ENCODE data around the gene WNT4. TPM values are rescaled to one million over a fixed set of nuclear protein-coding genes. Genes with fewer than 3 reads are reported as not detected.

The WNT4 gene
- total RNA-seq, 1 experiment from 2014 or later, result 1.5 TPM

- no peaks in the 10 kb centered on the region for H3K9me3 ChIP-seq (ENCODE audit: control insufficient read depth in 1 of 2, insufficient read depth in 1 of 2, low read depth in 1 of 2, low read length in 2 of 2)
- no peak overlapping the region for H2AFZ ChIP-seq (ENCODE audit: low read depth, low read length, poor library complexity, severe bottlenecking)
- intact Hi-C loops (cut with micrococcal nuclease), result loop anchor here (5.0 kb wide), 1 partner anchor 509 kb away; the partner anchor contains the start of gene C1QC
- ATAC-seq (no peak), DNase-seq (ENCODE audit: low read depth, low spot score) (no peak)
- H3K9ac ChIP-seq (ENCODE audit: low read length), result no peak overlapping the region
- no peaks in the 10 kb centered on the region for H3K9me2 ChIP-seq (ENCODE audit: insufficient read depth)
- H3K79me2 ChIP-seq (ENCODE audit: insufficient read depth, low read length), result no peaks in the 10 kb centered on the region
- peaks cover 5 to 13% of the 10 kb centered on the region in 2 experiments for H3K4me1 ChIP-seq (ENCODE audit: control insufficient read depth in 1 of 2, insufficient read depth in 2 of 2, low read length in 2 of 2)
- TF ChIP-seq CEBPB (IDR thresholded peaks at IDR 0.05; ENCODE audit: low read depth), result no peak
- no peak overlapping the region for H3K4me2 ChIP-seq (ENCODE audit: low read length)
- ChIA-PET RAD21 (ENCODE audit: low non-redundant PET in 1 of 2, low total read pairs in 2 of 2, uncharacterized antibody in 2 of 2, unreplicated experiment in 2 of 2) (interaction anchor here in 1 of 2 experiments (1.3 kb wide), 1 partner anchor 283 kb away, joined by 3 read pairs; no protein-coding TSS in a partner anchor), CTCF (no interaction called here), POLR2A (no interaction called here)
- H3K27me3 ChIP-seq (ENCODE audit: insufficient read depth, low read length), result no peaks in the 10 kb centered on the region
- no peak overlapping the region for H3K4me3 ChIP-seq (replicated peaks in 1 of 2; ENCODE audit: low read depth in 1 of 2, low read length in 2 of 2)
- H3K27ac ChIP-seq (ENCODE audit: low read depth, low read length), result no peak overlapping the region
- no peaks in the 10 kb centered on the region for H4K20me1 ChIP-seq (ENCODE audit: insufficient read depth)
- no TSS peak for BruUV-seq (replicated peaks)
- H3K36me3 ChIP-seq (ENCODE audit: control insufficient read depth in 1 of 2, insufficient read depth in 2 of 2, low read length in 2 of 2), result no peaks in the 10 kb centered on the region
These were observed 9.5 kb downstream of the WNT4 start for GRCh38 chr1:22133247-22133930.

DNA sequence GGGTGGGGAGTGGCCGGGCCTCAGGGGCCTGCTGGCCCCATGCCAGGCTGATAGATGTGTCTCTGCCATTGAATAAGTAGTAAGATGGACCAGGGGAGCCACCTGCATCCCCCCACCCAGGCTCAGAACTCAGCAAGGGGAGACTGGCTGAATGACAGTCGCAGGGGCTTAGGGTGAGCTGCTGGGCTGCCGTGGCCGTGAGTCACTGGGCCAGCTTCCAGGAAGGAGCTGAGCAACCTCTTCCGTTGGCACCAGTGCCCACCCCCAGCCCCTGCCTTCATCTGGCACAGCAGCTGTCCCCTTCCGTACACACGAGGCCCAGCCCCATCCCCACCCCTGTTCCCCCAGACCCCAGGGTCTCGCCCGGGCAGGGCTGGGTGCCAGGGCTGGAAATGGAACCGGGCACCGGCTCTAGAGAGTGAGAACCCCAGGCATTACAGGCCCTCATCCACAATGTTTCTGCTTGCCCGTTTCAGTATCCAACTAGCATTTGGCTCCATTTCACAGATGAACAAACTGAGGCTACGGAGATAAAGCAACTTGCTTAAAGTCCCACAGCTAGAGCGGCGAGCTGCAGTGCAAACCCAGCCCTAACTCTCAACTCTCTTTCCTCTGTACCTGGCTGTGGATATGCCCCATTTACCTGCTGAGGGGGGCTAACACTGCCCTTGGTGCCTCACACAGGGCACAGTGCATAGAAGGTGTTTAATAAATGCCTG, 10.2 kb downstream of the WNT4 start:
- TF ChIP-seq RAD21 (IDR thresholded peaks at IDR 0.05; ENCODE audit: low read depth) (no peak), CBX3 (IDR thresholded peaks at IDR 0.05; ENCODE audit: low read depth) (no peak)
- DNase-seq (ENCODE audit: low read depth, low spot score) (no peak), ATAC-seq (peak; percentile 39; the same call in 1 of the 2 replicates)
- H3K9me2 ChIP-seq (ENCODE audit: insufficient read depth), result no peaks in the 10 kb centered on the region
- no peaks in the 10 kb centered on the region for H3K9me3 ChIP-seq (ENCODE audit: control insufficient read depth in 1 of 2, insufficient read depth in 1 of 2, low read depth in 1 of 2, low read length in 2 of 2)
- ChIA-PET RAD21 (ENCODE audit: low non-redundant PET in 1 of 2, low total read pairs in 2 of 2, uncharacterized antibody in 2 of 2, unreplicated experiment in 2 of 2) (no interaction called here), CTCF (interaction anchor here (1.0 to 2.7 kb wide), 2 partner anchors 28 to 284 kb away, joined by 3 to 17 read pairs; no protein-coding TSS in a partner anchor), POLR2A (no interaction called here)
- no peak overlapping the region for H3K4me3 ChIP-seq (replicated peaks in 1 of 2; ENCODE audit: low read depth in 1 of 2, low read length in 2 of 2)
- no peaks in the 10 kb centered on the region for H4K20me1 ChIP-seq (ENCODE audit: insufficient read depth)
- BruUV-seq (replicated peaks), result no TSS peak
- no peak overlapping the region for H3K27ac ChIP-seq (ENCODE audit: low read depth, low read length)
- H3K9ac ChIP-seq (ENCODE audit: low read length), result no peak overlapping the region
- no peaks in the 10 kb centered on the region for H3K79me2 ChIP-seq (ENCODE audit: insufficient read depth, low read length)
- peaks cover 5 to 13% of the 10 kb centered on the region in 2 experiments for H3K4me1 ChIP-seq (ENCODE audit: control insufficient read depth in 1 of 2, insufficient read depth in 2 of 2, low read length in 2 of 2)
- H3K36me3 ChIP-seq (ENCODE audit: control insufficient read depth in 1 of 2, insufficient read depth in 2 of 2, low read length in 2 of 2), result no peaks in the 10 kb centered on the region
- intact Hi-C loops (cut with micrococcal nuclease), result loop anchor here (1.0 to 5.0 kb wide), 3 partner anchors 143 to 510 kb away; partner anchors contain the start of gene C1QC
- 0 out of 2 replicates have a peak overlapping the region, but pooled peaks have one; percentile 17 for H3K4me2 ChIP-seq (ENCODE audit: low read length)
- no peak overlapping the region for H2AFZ ChIP-seq (ENCODE audit: low read depth, low read length, poor library complexity, severe bottlenecking)
- H3K27me3 ChIP-seq (ENCODE audit: insufficient read depth, low read length), result no peaks in the 10 kb centered on the region

Data from HCT116 (cell line).